Measurements from ENCODE around the gene IL9R.
"Not testable (repeated sequence)": the region's sequence is repeated elsewhere in the genome, so short reads cannot be mapped to it uniquely, and the experiment has no call there.

The IL9R gene, protein sequence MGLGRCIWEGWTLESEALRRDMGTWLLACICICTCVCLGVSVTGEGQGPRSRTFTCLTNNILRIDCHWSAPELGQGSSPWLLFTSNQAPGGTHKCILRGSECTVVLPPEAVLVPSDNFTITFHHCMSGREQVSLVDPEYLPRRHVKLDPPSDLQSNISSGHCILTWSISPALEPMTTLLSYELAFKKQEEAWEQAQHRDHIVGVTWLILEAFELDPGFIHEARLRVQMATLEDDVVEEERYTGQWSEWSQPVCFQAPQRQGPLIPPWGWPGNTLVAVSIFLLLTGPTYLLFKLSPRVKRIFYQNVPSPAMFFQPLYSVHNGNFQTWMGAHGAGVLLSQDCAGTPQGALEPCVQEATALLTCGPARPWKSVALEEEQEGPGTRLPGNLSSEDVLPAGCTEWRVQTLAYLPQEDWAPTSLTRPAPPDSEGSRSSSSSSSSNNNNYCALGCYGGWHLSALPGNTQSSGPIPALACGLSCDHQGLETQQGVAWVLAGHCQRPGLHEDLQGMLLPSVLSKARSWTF

GRCh38 chrX:155997436-155997835 is at the start of gene IL9R:
IL9R (plus strand) TSS chrX:155997696; CDS start chrX:155997760, 64 bp downstream.
- DNase-seq (ENCODE audit: low spot score), result no peak

DNA sequence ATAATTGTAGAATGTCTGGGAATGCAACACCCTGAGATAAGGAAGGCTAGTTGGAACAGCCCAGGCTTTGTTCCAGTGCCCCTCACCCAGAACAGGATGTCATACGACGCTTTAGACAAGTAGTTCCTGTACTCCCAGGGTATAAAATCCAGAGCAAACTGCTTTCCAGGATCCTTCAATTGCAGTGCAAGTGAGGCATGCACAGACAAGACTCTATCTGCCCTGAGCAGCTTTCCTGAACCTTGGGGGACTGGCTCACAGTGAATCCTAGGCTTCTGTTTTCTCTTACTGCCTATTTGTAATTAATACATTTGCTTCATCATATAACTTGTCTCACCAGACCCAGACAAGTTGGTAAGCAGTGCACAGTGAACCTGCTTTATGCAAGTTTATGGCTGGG is 48.4 kb upstream of the IL9R start:
- DNase-seq (ENCODE audit: low spot score), result no peak

DNA sequence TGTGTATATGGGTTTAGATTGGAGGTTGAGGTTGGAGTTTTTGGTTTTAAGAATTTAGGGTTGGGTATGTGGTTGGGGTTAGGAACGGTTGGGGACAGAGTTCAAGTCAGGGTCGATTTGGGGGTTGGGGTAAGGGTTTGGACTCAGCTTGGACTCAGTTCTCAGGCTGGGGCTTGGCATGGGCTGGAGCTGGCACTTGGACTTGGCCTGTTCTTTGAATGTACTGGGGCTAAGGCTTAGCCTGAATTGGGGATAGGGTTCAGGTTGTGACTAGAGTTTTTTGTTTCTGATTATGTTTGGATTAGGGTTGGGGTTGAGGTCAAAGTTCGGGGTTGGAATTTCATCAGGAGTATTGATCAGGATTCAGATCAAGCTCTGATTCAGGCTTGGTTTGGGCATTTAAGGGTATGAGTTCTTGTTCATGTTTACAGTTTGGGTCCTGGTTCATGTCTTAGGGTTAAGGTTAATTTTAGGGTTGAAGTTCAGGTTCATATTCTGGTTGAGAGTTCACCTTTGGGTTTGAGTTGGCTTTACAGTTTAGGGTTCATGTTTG is 46.2 kb upstream of the IL9R start:
- DNase-seq (ENCODE audit: low spot score), result no peak

- DNase-seq (ENCODE audit: low spot score), result no peak
Measured at GRCh38 chrX:155953055-155953454, 44.4 kb upstream of the IL9R start.

DNA sequence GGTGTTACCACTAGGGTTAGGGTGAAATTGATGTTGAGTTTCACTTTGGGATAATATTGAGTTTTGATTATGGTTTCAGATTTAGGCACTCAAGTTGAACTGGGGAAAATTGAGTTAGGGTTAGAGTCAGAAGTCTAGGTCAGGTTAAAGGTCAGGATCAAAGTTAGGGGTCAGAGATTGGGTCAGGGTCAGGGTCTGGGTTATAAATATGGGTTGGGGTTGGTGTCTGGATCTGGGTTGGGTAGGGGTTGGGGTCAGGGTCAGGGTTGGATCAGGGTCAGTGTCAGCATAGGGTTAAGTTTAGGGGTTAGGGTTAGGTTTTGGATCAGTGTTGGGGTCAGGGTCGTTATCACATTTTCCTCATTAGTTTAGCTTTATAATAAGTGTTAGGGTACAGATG is 42.7 kb upstream of the IL9R start:
- DNase-seq (ENCODE audit: low spot score), result no peak

- DNase-seq (ENCODE audit: low spot score), result no peak
Measured at GRCh38 chrX:155956099-155956498, 41.4 kb upstream of the IL9R start.

DNA sequence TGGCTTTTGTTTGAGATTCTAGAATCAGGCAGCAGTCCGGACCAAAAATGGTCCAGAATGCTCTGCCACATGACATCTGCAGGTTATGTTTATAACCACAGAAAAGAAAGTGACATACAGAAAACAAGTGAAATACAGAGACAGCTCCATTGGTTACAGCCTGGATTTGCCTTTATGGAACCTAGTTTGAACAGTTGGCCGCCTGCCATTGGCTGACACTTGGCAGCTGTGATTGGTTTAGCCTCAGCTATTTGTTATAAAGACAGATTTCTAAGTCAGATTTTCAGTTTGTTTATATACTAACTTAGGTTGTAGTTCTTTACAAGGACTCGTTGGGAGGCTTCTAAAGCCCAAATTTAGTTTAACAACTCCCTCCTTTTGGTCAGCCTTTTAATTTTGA is 40.8 kb upstream of the IL9R start:
- DNase-seq (ENCODE audit: low spot score), result no peak

- no peak for DNase-seq (ENCODE audit: low spot score)
Measured at GRCh38 chrX:155957843-155958242, 39.7 kb upstream of the IL9R start.

DNA sequence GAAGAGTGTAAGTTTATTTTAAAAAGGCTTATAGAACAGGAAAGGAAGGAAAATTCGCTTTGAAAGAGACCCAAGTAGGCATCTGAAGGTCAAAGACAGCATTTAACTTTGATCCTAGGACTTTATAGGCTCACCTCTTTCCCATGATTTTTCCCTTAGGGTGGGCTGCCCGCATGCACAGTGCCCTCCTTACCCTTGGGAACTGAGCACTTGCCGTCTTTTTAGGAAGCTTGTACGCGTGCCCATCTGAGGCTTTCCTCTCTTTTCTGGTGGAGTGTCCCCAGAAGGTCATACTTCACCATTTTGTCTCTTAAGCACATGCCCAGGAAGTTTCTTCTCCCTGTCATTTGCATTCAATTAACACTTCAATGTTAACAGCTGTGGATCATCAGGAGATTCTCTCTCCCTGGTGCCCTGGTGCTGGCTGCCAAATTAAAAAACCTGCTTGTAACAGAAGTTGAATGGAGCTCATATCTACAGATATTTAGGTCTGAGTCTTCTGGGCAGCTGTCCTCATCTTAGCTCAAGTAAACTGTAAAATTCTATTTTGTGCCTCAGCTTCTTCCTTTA is 38.4 kb upstream of the IL9R start:
- DNase-seq (ENCODE audit: low spot score), result no peak

- no peak for DNase-seq (ENCODE audit: low spot score)
Measured at GRCh38 chrX:155962906-155963305, 34.6 kb upstream of the IL9R start.

DNA sequence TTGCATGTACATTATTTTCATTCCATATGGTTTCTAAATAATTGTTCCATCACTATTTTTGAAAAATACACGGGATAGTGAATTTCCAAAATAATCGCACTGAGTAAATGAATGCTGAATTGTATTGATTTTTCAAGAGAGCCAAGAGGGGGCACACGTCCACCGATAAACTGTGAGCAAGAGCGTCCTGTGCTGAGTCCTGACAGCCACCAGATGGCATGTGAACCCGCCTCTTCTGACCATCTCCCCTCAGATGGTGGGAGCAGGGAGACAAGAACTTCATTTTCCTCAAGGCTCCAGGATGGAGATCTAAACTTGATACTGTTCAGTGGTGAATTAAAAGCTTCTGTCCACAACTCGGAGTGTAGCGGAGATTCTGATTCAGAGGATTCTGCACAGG is 30.6 kb upstream of the IL9R start:
- DNase-seq (ENCODE audit: low spot score), result no peak

DNA sequence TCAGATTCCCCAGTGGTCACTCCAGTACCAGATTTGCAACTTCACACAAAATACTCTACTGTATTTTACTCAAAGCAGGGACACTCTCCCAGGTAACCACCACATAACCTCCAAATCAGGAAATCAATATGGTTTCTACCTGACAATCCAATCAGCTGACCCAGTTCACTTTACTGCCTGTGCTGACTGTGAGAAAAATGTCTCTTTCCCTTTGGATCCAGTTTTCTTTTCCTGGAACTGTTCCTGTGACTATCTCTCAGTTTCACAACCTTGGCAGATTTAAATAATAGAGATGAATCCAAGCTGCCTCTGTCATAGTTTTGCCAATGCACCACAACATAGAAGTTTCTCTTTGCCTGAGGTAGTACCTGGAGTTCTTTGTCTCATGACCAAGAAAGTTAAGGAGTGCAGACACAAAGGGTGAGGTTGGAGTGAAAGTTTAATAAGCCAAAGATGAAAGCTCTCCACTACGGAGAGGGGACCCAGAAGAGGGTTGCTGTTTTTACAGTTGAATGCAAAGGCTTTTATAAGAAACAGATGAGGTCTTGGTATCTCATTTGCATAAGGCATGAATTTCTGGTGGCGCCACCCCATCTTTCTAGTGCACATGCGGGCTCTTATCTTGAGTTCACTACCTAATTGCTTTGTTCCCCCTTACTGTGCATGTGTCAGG is 29.7 kb upstream of the IL9R start:
- no peak for DNase-seq (ENCODE audit: low spot score)

DNA sequence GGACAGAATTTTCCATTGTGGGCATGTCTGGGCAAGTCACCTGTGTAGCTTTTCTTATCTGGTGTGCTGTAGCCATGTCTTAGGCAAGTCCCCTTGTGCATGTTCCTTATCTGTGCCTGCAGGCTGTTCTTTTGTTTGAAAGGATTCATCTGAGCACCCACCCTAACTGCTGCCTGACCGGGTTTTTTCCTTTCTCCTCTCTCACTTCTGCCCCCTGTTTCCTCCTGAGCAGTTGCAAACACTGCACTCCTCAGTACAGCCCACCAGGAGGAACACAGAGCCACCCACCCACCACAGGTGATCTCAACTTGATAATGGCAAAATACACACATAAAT is 29.2 kb upstream of the IL9R start:
- DNase-seq (ENCODE audit: low spot score), result no peak

DNA sequence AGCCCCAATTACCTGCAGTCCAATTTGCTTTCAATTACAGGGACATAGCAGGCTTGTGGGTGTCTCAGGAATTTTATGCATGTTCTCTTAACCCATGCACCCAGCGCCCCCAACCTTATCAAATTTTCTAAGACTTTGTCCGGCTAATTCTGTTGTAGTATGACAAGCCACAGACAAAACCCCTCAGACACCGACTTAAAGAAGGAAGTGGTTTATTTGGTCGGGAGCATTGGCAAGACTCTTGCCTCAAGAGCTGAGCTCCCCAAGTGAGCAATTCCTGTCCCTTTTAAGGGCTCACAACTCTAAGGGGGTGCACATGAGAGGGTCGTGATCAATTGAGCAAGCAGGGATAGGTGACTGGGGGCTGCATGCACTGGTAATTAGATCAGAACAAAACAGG is 28.7 kb upstream of the IL9R start:
- no peak for DNase-seq (ENCODE audit: low spot score)

DNA sequence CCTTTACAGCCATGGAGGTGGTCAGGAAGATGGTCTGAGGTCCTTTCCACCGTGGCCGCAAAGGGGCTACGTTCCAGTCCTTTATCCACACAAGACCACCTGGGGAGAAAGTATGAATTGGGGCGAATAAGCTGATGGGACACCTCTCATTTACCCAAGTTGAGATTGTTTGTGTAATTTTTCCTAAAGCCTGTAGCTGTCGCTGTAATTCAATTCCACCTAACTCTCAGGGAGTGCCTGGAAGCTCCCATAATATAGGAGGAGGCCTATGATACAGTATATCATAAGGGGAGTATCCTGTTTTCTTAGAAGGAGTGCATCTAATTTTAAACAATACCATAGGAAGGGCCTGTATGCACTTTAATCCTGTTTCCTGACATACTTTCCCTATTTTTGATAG is 25.8 kb upstream of the IL9R start:
- not testable (repeated sequence) for DNase-seq (ENCODE audit: low spot score)

DNA sequence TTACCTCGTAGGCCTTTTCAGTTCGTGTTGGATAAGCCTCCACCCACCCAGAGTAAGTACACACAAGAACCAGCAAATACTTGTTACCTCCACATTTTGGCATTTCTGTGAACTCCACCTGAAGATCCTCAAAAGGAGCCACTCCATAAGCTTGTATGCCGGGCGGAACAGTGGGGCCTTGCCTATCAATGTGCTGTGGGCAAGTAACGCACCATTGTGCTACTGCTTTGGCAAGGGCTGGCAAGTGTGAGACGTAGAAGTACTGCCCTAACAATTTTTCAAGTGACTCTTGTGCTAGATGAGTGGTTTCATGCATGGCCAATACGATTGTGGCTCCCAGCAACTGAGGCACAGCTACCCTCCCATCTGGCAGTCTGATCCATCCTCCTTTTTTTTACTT is 25.3 kb upstream of the IL9R start:
- DNase-seq (ENCODE audit: low spot score), result not testable (repeated sequence)

DNA sequence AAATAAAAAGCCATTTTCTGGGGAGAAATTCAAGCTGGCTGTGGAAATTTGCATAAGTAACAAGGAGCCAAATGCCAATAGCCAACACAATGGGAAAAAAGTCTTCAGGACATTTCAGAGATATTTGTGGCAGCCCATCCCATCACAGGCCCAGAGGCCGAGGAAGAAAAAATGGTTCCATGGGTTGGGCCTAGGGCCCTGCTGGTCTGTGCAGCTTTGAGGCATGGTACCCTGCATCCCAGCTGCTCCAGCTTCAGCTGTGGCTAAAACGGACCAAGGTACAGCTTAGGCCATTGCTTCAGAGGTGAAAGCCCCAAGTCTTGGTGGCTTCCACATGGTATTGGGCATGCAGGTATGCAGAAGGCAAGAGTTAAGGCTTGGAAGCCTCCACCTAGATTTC is 14.2 kb upstream of the IL9R start:
- no peak for DNase-seq (ENCODE audit: low spot score)

- no peak for DNase-seq (ENCODE audit: low spot score)
Measured at GRCh38 chrX:155985208-155985607, 12.3 kb upstream of the IL9R start.

- DNase-seq (ENCODE audit: low spot score), result not testable (repeated sequence)
Measured at GRCh38 chrX:155986995-155987394, 10.5 kb upstream of the IL9R start.

- no peak for DNase-seq (ENCODE audit: low spot score)
Measured at GRCh38 chrX:155988859-155989258, 8.6 kb upstream of the IL9R start.

DNA sequence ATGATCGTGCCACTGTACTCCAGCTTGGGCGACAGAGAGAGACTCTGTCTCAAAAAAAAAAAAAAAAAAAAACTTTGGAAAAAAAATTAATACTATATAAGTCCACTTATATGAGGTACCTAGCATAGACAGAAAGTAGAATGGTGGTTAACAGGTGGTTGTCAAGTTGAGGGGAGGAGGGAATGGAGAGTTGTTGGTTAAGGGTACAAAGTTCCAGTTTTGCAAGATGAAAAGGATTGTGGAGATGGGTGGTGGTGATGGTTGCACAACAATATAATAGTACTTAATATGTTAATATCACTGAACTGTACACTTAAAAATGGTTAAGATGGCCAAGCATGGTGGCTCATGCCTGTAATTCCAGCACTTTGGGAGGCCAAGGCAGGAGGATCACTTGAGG is 4.1 kb upstream of the IL9R start:
- DNase-seq (ENCODE audit: low spot score), result no peak

DNA sequence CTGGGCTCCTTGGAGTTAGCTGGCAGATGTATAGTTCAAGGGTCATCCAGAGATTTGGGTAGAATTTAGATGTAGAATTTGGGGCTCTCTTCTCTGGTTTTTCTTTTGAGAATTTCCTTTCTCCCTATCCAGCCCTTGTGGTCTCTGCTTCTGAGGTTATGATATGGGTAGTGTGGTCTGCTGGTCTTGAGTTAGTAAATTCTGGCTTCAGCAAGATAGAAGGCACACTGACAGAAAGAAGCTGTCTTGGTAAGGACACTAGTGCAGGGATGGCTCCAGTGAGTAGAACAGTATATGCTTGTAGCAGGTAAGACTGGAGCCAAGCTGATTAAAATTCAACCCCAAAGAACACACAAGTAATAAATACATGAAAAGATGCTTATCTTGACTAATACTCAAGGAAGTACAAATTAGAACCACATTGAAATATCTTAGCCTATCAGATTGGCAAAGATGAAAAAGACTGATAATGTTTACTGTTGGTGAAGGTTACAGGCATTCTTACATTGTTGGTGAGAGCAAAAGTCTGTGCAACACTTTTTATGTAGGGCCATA is 2.1 kb upstream of the IL9R start:
- no peak for DNase-seq (ENCODE audit: low spot score)

- no peak for DNase-seq (ENCODE audit: low spot score)
Measured at GRCh38 chrX:155998116-155998515, 620 bp downstream of the IL9R start.
